ENCODE data around the gene NFATC2. TPM values are rescaled to one million over a fixed set of nuclear protein-coding genes. Genes with fewer than 3 reads are reported as not detected.
A peak's percentile ranks its signal among the peaks of the same experiment; 100 is the strongest.

NFATC2 gene
- total and polyA plus RNA-seq, 2 of the 8 experiments (the other 6 are each of a cell fraction or from before 2014, with no cell fraction given), result 0.27 to 0.91 TPM

GRCh38 chr20:51514836-51515235, 27.7 kb downstream of the NFATC2 start:
- Histone ChIP-seq H3K9ac (replicated peaks in 1 of 4; ENCODE audit: extremely low read depth in 1 of 4, low read depth in 3 of 4, low read length in 3 of 4) (no peak overlapping the region), H3K4me3 (ENCODE audit: extremely low read depth in 1 of 4, insufficient read depth in 2 of 4, low read depth in 3 of 4, low read length in 4 of 4) (no peak overlapping the region), H2AK5ac (ENCODE audit: low read depth, low read length) (no peak overlapping the region), H3K4me1 (replicated peaks in 1 of 4; ENCODE audit: control insufficient read depth in 3 of 4, insufficient read depth in 4 of 4, low read length in 3 of 4) (no peaks in the 10 kb centered on the region), H3K79me1 (ENCODE audit: low read depth, low read length) (no peaks in the 10 kb centered on the region), H4K8ac (ENCODE audit: extremely low read depth, insufficient read depth, low read length) (no peak overlapping the region), H3K23me2 (ENCODE audit: low read depth, low read length) (no peaks in the 10 kb centered on the region), H4K20me1 (replicated peaks in 1 of 2; ENCODE audit: control insufficient read depth in 1 of 2, insufficient read depth in 2 of 2, low read length in 2 of 2) (no peaks in the 10 kb centered on the region), H2BK120ac (replicated peaks; ENCODE audit: low read depth, low read length) (no peak overlapping the region), H3K4me2 (ENCODE audit: insufficient read depth in 1 of 2, low read depth in 2 of 2, low read length in 2 of 2) (no peak overlapping the region), H3K14ac (ENCODE audit: insufficient read length) (no peak overlapping the region), H2BK15ac (ENCODE audit: low read length) (no peak overlapping the region), H3K36me3 (ENCODE audit: control insufficient read depth in 2 of 4, insufficient read depth in 4 of 4, low read length in 3 of 4) (no peaks in the 10 kb centered on the region), H3K18ac (ENCODE audit: extremely low read depth, low read length) (no peak overlapping the region), H2BK12ac (ENCODE audit: low read depth, low read length) (no peak overlapping the region), H2BK20ac (ENCODE audit: low read length) (no peak overlapping the region), H2AFZ (ENCODE audit: low read length) (no peak overlapping the region), H4K91ac (replicated peaks; ENCODE audit: insufficient read length, low read length) (no peak overlapping the region), H3K56ac (replicated peaks; ENCODE audit: insufficient read length, low read depth, low read length) (no peak overlapping the region), H3K27ac (ENCODE audit: low read depth, low read length) (no peak overlapping the region), H4K5ac (ENCODE audit: insufficient read length, low read depth, low read length) (no peak overlapping the region), H3K4ac (replicated peaks; ENCODE audit: insufficient read length, low read depth, low read length) (no peak overlapping the region), H3K27me3 (replicated peaks in 1 of 4; ENCODE audit: control insufficient read depth in 3 of 4, extremely low read depth in 1 of 4, insufficient read depth in 3 of 4, low read length in 3 of 4) (no peaks in the 10 kb centered on the region; a peak in 1 of 7 replicates), H3K9me3 (ENCODE audit: insufficient read depth in 2 of 2, low read depth in 1 of 2, low read length in 1 of 2) (no peaks in the 10 kb centered on the region), H3K79me2 (ENCODE audit: control insufficient read depth in 1 of 2, insufficient read depth in 2 of 2, low read length in 2 of 2) (no peaks in the 10 kb centered on the region), H3K23ac (ENCODE audit: insufficient read length) (no peak overlapping the region), H2BK5ac (ENCODE audit: low read depth, low read length) (no peak overlapping the region)
- 84% methylated on average over 7 of the region's 7 CpGs; no CpG with 5 or more reads in 1 of the 2 experiments for WGBS, 2 experiments (ENCODE audit: extremely low coverage in 1 of 2, insufficient coverage in 1 of 2, insufficient read length in 1 of 2, insufficient replicate concordance in 2 of 2, low coverage in 1 of 2, low lambda C conversion rate in 2 of 2, missing lambda C conversion rate in 1 of 2)
- no peak for FAIRE-seq
- ChIA-PET CTCF (ENCODE audit: partially characterized antibody) (interaction anchor here (0.6 to 1.6 kb wide), 5 partner anchors 9 to 560 kb away, joined by 3 to 4 read pairs (median 4); no protein-coding TSS in a partner anchor), POLR2A (ENCODE audit: partially characterized antibody) (no interaction called here)
- DNase-seq (ENCODE audit: low read depth in 1 of 2, low spot score in 2 of 2), result no peak
- TF ChIP-seq, protein P1, sequence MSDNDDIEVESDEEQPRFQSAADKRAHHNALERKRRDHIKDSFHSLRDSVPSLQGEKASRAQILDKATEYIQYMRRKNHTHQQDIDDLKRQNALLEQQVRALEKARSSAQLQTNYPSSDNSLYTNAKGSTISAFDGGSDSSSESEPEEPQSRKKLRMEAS (IDR thresholded peaks at IDR 0.05), result peak; percentile 67
